Non-pigmented ciliary epithelial cell (primary cell): ENCODE data around the gene ITPR2.

Experiments used
- DNase-seq: peaks from one replicate; pipeline ENCODE4 v3.0.0-alpha.2; 2010; ENCODE audit warnings: low read depth

Gene ITPR2

GRCh38 chr12:26513363-26514043, 319.5 kb downstream of the ITPR2 start:
- DNase-seq = no peak

- DNase-seq = no peak
Observed at GRCh38 chr12:26512213-26512612, 320.8 kb downstream of the ITPR2 start.

GRCh38 chr12:26510354-26510674, 322.7 kb downstream of the ITPR2 start:
- no peak for DNase-seq

- DNase-seq = no peak
Observed at GRCh38 chr12:26507613-26508012, 325.4 kb downstream of the ITPR2 start.

- DNase-seq = no peak
Observed at GRCh38 chr12:26499979-26500640, 332.9 kb downstream of the ITPR2 start.

- DNase-seq = no peak
Observed at GRCh38 chr12:26496170-26496569, 336.8 kb downstream of the ITPR2 start.

- DNase-seq = no peak
Observed at GRCh38 chr12:26493656-26494055, 339.3 kb downstream of the ITPR2 start.

GRCh38 chr12:26492406-26492805, 340.6 kb downstream of the ITPR2 start:
- DNase-seq = no peak

- no peak for DNase-seq
Observed at GRCh38 chr12:26489908-26490307, 343.1 kb downstream of the ITPR2 start.

GRCh38 chr12:26488351-26488750, 344.6 kb downstream of the ITPR2 start:
- no peak for DNase-seq

GRCh38 chr12:26473291-26473690, 359.7 kb downstream of the ITPR2 start:
- no peak for DNase-seq

- no peak for DNase-seq
Observed at GRCh38 chr12:26471560-26471959, 361.4 kb downstream of the ITPR2 start.

- no peak for DNase-seq
Observed at GRCh38 chr12:26469421-26470180, 363.4 kb downstream of the ITPR2 start.

- no peak for DNase-seq
Observed at GRCh38 chr12:26467351-26467750, 365.6 kb downstream of the ITPR2 start.

GRCh38 chr12:26466726-26467125, 366.3 kb downstream of the ITPR2 start:
- DNase-seq = no peak

GRCh38 chr12:26465419-26466097, 367.4 kb downstream of the ITPR2 start:
- no peak for DNase-seq

- DNase-seq = no peak
Observed at GRCh38 chr12:26461776-26462175, 371.2 kb downstream of the ITPR2 start.

- no peak for DNase-seq
Observed at GRCh38 chr12:26460361-26460760, 372.6 kb downstream of the ITPR2 start.

- no peak for DNase-seq
Observed at GRCh38 chr12:26455936-26456574, 376.9 kb downstream of the ITPR2 start.

- no peak for DNase-seq
Observed at GRCh38 chr12:26453246-26453645, 379.7 kb downstream of the ITPR2 start.

GRCh38 chr12:26452511-26452910, 380.5 kb downstream of the ITPR2 start:
- no peak for DNase-seq

GRCh38 chr12:26451763-26452162, 381.2 kb downstream of the ITPR2 start:
- DNase-seq = no peak
